GM12865 (cell line): ENCODE data around the gene ATRAID.
A peak's percentile ranks its signal among the peaks of the same experiment; 100 is the strongest.

Experiments used
- DNase-seq: peaks from one replicate; pipeline ENCODE4 v3.0.0; 2010; ENCODE audit warnings: low read depth
- H3K4me3 ChIP-seq: 2 replicates; pipeline ENCODE4 v1.5.1; 2011; ENCODE audit warnings: mild to moderate bottlenecking, low read depth, low read length, control low read depth
- CTCF ChIP-seq: IDR thresholded peaks from 2 replicates; pipeline ENCODE4 v1.5.1; 2011; ENCODE audit warnings: low read length, control low read depth, low read depth, inconsistent platforms; ENCODE audit not compliant: insufficient read depth; ENCODE audit errors: missing control alignments

ATRAID gene

GRCh38 chr2:27211943-27212625, at the start of gene ATRAID, which contains the start of gene SLC5A6:
Gene ATRAID, plus strand, starts transcription at chr2:27212041. Its CDS starts 328 bp downstream, at chr2:27212369.
Gene SLC5A6, minus strand, starts transcription at chr2:27212268. Its CDS starts 4,618 bp downstream, at chr2:27207650.
- DNase-seq = peak; percentile 93
- no peak for TF ChIP-seq CTCF
- H3K4me3 ChIP-seq = peak within 1 kb of the TSS; percentile 87

GRCh38 chr2:27162151-27163121, 49.4 kb upstream of the ATRAID start:
- peak; percentile 54 for DNase-seq
- no peak for TF ChIP-seq CTCF
- no peak overlapping the region for H3K4me3 ChIP-seq

GRCh38 chr2:27164960-27165763, 46.7 kb upstream of the ATRAID start:
- TF ChIP-seq CTCF = no peak
- peak; percentile 58 for DNase-seq
- H3K4me3 ChIP-seq = no peak overlapping the region

- no peak for DNase-seq
- no peak overlapping the region for H3K4me3 ChIP-seq
- TF ChIP-seq CTCF = no peak
Measured at GRCh38 chr2:27170581-27171337, 41.1 kb upstream of the ATRAID start.

GRCh38 chr2:27171351-27171848, 40.4 kb upstream of the ATRAID start:
- TF ChIP-seq CTCF = no peak
- DNase-seq = no peak
- H3K4me3 ChIP-seq = no peak overlapping the region

- no peak for TF ChIP-seq CTCF
- peak; percentile 32 for DNase-seq
- H3K4me3 ChIP-seq = no peak overlapping the region
Measured at GRCh38 chr2:27174638-27175037, 37.2 kb upstream of the ATRAID start.
